NCI-H2171 (cell line): ENCODE measurements around the gene TCF7L1.

Experiments used
- DNase-seq: peaks from one replicate; lab custom pipeline; 2025; lab: John Stamatoyannopoulos, UW

TCF7L1 gene

DNA sequence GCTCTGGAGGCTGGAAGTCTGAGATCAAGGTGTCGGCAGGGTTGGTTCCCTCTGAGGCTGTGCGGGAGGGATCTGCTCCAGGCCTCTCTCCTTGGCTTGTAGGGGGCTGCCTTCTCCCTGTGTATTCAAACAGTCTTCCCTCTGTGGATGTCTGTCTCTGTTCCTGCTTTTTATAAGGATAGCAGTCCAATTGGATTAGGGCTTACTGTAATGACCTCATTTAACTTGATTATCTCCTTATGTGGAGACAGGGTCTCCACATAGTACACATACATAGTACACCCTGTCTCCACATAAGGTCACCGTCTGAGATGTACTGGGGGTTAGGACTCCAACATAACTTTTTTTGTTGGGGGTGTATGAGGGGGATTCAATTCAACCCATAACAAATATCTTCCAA is 30.5 kb downstream of the TCF7L1 start:
- DNase-seq, result no peak

DNA sequence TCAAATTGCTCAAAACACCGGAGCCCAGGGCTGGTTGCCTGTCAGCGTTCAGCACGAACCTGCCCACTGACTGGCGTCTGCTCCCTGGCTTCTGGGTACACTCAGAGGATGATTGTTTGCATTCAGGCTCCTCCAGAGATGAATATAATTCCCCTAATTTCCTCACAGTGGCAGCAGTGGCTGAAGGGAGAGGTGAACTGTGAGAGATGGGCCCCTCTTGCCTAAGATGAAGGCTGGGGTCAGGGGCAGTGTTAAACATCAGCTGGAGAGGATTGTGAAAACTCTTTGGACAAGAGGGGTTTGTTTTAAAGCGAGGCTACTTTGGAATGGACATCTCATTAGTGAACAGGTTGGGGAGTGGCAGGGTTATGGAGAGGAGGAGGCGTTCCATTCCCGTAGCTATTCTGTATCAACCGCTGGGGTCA is 31.0 kb downstream of the TCF7L1 start:
- no peak for DNase-seq

GRCh38 chr2:85165088-85165690 is 32.0 kb downstream of the TCF7L1 start:
- no peak for DNase-seq

GRCh38 chr2:85166021-85166420 is 32.8 kb downstream of the TCF7L1 start:
- DNase-seq, result no peak

- DNase-seq, result no peak
Observed at GRCh38 chr2:85167479-85167878, 34.3 kb downstream of the TCF7L1 start.

DNA sequence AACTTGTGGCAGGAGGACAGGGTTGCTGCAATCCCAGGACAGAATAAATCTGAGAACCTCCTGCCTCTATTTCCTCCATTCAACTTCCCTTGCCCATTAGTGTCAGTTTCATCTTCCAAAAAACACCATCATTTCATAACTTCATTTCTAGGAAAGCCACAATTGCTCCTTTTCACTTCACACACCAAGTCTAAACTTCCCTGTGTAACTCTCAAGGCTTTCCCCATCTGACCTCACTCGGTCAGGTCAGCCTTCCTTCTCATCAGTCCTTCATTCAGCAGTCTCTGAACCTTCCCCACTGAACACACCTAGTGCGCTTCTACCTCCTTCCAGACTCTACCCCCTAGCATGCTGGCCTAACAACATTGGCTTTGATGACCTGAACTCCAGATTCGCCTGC is 35.8 kb downstream of the TCF7L1 start:
- DNase-seq, result no peak

GRCh38 chr2:85169581-85169980 is 36.4 kb downstream of the TCF7L1 start:
- no peak for DNase-seq

DNA sequence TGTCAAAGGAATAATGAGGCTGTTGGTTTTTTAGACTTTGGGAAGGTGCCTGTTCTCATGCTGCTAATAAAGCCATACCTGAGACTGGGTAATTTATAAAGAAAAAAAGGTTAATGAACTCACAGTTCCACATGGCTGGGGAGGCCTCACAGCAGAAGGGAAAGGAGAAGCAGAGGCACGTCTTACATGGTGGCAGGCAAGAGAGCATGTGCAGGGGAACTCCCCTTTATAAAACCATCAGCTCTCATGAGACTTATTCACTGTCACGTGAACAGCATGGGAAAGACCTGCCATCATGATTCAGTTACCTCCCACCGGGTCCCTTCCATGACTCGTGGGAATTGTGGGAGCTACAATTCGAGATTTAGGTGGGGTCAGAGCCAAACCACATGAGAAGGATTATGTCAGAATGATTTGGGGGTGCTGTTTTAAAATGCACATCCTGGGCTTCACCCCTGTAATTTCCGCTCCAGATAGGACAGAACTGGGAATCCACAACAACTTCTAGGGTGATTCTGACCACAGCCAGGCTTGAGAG is 37.8 kb downstream of the TCF7L1 start:
- DNase-seq, result no peak

DNA sequence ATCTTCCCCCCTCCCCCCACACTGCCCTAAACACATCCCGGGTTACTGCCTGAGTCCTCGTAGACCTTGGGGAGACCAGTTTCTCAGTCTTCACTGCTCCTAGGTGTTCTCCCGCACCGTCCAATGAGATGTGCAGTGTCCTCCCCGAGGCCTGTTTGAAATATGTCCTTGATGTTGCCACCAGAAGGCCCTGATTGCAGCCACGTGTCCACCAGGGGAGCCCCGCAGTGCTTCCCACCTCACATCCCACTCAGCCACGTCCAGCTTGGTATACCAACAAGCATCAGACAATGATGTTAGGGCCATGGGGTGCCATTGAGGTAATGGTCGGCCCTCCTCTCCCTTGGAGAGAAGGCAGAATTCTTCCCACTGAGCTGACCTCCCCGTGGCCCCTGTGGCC is 38.7 kb downstream of the TCF7L1 start:
- DNase-seq, result no peak

- DNase-seq, result no peak
Observed at GRCh38 chr2:85173909-85174308, 40.7 kb downstream of the TCF7L1 start.

DNA sequence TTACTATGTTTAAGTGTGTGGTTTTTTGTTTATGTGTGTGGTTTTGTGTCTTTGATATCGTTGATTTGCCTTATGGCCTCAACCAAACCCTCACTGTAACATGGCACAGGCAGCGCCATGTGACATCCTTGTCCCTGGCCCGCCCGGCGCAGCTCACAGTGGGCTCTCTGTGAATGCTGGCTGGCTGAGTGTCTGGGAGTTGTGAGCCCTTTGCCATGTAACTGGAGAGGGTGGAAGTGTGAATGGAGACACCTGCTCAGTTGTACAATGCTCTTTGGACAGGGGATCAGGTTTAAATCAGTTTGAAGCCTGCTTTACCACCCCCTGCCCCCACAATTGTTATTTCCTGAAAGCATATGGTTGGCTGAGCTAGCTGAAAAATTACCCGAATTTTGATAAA is 41.8 kb downstream of the TCF7L1 start:
- DNase-seq, result no peak

GRCh38 chr2:85175369-85176299 is 42.4 kb downstream of the TCF7L1 start:
- no peak for DNase-seq

- no peak for DNase-seq
Observed at GRCh38 chr2:85177031-85177824, 44.0 kb downstream of the TCF7L1 start.

DNA sequence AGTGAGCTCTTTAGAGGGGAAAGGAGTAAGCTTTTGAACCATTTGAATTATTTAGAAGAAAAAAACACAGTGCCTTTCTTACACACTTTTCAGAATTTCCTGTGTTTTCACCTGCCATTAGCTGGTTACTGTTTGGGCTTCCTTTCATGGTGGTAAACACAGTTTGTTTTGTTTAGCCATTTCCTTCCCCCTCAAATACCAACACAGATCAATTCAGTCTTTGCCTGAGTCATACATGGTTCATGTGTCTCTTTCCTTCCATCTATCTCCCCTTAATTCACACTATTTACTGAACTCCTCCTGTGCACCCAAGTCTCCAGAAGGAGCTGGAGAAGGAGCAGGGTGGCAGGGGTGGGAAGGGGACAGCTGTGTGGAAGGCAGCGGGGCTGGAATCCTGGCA is 45.0 kb downstream of the TCF7L1 start:
- DNase-seq, result no peak

DNA sequence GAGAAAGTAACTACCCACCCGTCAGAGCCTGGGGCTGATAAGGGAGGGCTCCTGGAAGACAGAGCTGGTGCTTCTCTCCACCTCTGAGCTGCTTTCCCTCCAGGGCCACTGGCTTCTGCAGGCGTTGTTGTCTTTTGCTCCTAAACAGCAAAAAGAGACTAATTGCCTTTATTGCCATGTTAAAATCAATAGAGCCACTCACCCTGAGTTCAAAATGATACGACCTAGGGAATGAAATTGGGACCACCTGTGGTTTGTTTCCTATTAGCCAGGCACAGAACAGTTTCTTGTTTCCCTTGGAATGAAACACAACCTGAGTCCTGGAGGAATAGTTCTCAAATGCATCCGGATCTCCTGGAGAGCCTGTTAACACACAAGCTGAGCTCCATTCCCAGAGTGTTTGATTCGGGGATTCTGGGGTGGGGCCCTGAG is 45.8 kb downstream of the TCF7L1 start:
- no peak for DNase-seq

GRCh38 chr2:85179541-85179940 is 46.3 kb downstream of the TCF7L1 start:
- DNase-seq, result no peak

DNA sequence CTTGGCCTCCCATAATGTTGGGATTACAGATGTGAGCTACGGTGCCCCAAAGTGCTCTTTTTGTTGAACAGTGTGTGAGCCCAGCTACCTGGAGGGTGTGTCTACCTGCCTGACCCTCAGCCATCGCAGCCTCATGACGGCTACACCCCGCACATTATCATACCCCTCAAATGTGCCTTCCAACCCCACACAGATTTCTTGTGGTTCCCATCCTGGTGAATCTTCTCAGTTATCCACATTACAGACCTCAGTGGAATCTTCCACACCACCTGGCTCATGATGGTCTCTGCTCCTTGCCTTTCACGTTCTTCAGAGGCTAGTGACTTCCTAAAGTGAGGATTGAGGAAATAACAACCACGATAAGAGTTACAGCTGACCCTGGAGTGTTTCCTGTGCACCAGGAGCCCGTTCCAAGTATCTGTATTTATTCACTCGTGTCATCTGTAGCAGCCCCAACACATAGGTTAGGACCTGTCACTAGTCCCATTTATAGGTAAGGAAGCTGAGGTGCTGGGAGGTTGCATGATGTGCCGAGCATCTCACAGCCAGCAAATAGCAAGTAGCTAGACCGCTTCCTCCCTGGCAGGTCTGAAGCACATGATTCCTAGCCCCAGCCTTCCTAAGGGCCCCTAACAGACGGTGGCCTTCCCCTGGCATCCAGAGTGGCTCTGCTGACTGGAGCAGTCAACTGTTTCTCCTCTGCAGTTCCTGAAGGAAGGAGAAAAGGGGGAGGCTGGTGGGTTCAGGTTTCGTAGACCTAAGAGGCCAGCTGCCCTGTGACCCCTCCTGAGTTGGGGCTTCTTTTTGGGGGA is 47.3 kb downstream of the TCF7L1 start:
- DNase-seq, result no peak

GRCh38 chr2:85181134-85181631 is 48.0 kb downstream of the TCF7L1 start:
- DNase-seq, result no peak

DNA sequence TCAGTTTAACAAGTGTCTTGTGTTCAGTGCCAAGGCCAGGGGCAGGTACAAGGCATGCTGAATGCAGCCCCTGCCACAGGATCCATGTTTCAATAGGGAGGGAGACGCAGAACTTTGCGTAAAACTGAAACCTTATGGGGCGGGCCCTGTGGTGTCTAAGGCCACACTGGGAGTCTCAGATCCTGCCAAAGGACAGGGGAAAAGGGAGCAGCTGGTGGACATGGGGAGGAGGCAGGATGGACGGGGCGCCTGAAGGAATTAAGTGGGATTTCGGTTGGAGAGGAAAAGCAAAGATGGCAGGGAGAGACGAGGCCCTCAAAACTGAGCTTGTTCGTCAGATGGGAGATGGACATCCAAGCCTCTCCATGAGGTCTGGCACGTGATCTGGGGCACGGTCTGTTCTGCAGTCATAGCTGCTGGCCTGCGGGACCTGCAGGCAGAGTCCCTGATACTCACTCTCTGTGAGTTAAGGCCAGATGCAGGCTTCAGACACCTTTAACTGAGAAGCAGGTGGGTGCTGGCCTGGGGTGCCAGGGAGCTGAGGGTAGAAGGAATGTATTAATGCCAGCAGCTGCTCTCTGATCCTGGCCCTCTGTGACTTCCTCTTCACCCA is 48.8 kb downstream of the TCF7L1 start:
- DNase-seq, result no peak

DNA sequence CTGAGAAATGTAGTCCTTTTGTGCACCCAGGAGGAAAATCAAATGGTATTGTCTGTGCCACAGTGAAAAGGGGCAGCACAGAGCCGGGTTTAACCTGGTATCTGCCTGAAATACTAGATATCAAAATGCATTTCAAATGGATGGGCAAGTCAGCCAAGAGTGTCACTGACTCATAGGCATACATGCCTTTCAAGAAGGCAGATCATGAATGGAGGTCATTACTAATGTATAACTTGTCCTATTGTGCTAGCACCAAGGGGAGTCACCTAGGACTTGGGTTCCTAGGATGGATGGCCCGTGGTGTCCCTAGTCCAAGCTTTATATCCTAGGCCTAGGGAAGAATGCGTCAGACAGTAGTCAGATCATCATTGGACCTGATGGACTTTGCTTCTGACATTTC is 49.9 kb downstream of the TCF7L1 start:
- DNase-seq, result no peak

DNA sequence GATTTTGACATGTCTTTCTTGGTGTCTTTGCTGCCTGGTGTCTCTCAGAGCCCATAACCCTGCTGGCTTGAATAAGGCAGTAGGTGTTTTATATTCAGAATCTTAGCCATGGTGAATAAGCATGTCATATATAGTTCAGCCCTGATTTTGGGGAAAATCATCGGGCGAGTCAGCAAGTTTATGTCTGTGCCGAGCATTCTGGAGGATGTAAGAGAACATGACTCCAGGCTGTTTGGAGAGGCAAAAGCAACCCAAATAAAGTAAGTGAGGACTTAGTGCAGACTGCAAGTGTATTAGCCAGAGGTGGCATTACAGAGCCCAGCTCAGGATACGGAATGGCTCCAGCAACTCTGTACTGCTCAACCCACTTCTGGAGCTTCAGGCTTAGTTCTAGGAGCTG is 50.3 kb downstream of the TCF7L1 start:
- no peak for DNase-seq
